Middle frontal gyrus (tissue), 1 donor: ENCODE measurements around the gene FOXC2.
"Not testable (repeated sequence)": the region's sequence is repeated elsewhere in the genome, so short reads cannot be mapped to it uniquely, and the experiment has no call there.

Experiments
- DNase-seq: peaks from one replicate; pipeline ENCODE4 v3.0.0-alpha.2; 2015; ENCODE audit warnings: low spot score; ENCODE audit errors: extremely low spot score

FOXC2 gene

GRCh38 chr16:86587955-86588354, 21.3 kb downstream of the FOXC2 start:
- not testable (repeated sequence) for DNase-seq

DNA sequence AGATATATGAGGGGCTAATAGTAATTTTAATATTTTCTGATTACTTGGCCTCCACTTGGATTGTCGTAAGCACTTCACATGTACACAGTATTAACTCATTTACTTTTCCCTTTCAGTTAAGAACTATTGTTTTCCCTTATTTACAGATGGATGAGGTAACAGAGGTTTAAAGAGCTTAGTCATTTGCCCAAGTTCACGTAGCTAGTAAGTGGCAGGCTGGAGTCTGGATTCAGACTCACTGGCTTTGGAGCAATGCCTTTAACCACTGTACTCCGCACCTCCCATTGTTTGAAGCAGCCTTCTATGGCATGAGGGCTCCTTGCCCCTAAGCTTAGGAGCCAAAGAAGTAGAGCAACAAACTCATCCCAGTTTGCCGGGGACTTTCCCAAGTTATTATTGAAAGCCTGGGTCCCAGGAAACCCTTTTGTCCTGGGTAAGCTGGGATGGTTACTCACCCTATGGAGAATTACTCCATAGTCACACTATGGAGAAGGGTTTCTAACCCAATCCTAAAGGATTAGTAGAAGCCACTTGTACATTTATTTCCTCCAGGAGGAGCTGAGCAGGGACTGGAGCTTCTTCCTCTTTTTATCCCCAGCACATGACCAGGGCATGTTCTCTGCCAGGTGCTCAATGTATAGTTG, 24.0 kb downstream of the FOXC2 start:
- no peak for DNase-seq

DNA sequence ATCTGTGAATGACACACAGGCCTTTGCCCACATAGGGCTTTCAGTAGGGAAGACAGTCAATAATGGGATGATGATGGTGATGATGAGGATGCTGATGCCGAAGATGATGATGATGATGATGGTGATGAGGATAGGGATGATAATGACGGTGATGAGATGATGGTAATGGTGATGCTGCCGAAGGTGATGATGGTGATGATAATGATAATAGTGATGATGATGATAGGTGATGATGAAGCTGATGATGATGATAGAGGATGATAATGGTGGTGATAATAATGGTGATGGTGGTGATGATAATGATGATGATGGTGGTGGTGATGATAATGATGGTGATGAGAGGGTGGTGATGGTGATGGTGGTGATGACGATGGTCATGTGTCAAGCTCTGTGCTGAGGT, 24.6 kb downstream of the FOXC2 start:
- no peak for DNase-seq

- no peak for DNase-seq
Measured at GRCh38 chr16:86593913-86594620, 27.4 kb downstream of the FOXC2 start.

- DNase-seq = no peak
Measured at GRCh38 chr16:86594721-86595120, 28.1 kb downstream of the FOXC2 start.

DNA sequence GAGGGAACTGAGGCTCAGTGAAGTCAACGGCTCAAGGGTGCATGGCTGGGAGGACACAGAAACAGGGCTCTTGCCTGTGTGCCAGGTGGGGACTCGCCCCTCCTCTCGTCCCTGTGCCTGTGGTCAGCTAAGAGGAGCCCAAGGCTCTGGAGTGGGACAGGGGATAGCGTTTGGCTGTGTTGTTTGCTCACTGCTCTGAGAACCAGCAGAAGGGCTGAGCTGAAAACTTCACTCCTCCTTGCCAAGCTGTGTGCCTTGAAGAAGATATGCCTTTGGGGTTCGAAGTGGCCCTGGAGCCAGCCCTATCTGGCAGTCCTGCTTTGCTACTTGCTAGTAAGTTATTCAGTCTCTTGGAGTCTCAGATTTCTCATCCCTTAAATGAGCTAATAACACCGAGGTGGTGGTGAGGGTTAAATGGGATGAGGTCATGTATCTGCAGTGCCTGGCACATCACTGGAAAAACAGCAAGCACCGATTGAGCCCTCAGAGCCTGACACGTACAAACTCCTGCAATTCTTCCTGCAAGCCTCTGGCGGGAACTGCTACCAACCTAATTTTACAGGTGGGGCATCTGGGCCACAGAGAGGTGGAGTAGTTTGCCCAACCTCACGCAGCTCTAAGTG, 29.5 kb downstream of the FOXC2 start:
- no peak for DNase-seq

- no peak for DNase-seq
Measured at GRCh38 chr16:86597126-86597879, 30.7 kb downstream of the FOXC2 start.

GRCh38 chr16:86597880-86598606, 31.4 kb downstream of the FOXC2 start:
- no peak for DNase-seq

DNA sequence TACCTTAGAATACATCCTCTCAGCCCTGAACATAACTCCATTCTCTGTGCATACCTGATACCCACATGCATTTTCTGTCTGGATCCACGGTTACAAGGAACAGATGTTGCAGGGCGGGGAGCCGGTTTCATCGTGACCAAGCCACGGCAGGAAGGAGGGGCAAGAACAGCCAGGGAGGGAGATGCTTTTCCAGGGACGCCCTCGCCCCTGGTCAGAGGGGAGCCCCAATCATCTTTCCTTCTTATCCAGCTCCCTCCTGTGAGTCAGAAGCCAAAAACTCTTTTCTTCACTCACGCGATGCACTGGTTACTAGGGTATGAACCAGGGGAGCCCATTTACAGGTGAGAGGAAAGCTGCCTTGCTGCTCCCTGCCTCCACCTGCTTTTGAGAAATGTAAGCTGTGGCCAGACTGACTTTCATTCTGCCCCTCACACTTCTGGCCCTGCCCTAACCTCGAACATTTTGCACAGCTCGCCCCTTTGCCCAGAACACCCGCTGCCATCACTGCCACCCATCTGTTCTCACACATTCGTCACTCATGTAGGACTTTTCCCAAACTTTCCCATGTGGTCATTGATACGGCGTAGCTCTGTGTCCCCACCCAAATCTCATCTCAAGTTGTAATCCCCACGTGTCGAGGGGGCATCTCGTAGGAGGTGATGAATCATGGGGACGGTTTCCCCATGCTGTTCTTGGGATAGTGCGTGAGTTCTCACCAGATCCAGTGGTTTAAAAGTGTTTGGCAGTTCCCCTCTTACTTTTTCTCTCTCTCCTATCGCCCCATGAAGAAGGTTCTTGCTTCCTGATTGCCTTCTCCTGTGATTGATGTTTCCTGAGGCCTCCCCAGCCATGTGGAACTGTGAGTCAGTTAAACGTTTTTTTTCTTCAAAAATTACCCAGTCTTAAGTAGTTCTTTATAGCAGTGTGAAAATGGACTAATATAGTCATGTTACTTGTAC, 32.3 kb downstream of the FOXC2 start:
- no peak for DNase-seq

- DNase-seq = no peak
Measured at GRCh38 chr16:86601356-86601755, 34.7 kb downstream of the FOXC2 start.

DNA sequence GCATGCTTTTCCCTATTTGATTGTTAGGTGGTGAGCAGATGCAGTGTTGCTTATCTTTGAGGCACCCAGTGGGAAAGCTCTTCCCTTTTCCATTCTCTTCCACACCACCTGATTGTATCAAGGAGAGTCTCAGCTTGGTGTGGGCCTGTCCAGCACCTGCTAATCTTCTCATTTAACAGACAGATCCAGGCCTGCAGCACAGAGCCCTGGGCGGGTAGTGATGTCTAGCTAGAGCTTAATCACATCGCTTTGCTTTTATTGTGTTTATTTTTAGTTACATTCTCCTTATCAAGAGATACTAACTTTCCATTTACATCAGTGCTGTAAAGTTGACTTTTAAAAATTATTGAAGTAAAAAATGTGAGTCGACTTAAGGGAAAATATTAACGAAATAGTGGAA, 35.9 kb downstream of the FOXC2 start:
- DNase-seq = no peak

GRCh38 chr16:86604436-86605193, 38.0 kb downstream of the FOXC2 start:
- no peak for DNase-seq

DNA sequence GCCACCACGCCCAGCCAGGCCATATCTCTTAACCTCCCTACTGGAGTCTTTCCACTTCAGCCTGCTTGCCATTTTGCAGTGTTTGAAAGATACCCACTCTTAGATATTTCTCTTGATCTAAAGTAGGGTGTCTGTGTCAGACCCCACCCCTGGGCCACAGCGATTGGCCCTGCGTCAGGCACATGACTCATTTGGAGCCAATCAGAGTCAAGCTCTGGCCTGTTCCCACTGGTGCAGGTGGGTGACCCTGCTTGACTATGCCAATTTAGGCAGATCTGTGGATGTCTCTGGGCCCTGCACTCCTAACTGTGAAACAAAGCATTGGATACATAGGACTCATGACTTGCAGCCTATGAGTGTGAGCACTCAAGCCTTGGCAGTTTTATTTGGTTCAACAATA, 39.3 kb downstream of the FOXC2 start:
- no peak for DNase-seq

- DNase-seq = no peak
Measured at GRCh38 chr16:86608301-86608747, 41.7 kb downstream of the FOXC2 start.

GRCh38 chr16:86609115-86609514, 42.5 kb downstream of the FOXC2 start:
- DNase-seq = no peak

DNA sequence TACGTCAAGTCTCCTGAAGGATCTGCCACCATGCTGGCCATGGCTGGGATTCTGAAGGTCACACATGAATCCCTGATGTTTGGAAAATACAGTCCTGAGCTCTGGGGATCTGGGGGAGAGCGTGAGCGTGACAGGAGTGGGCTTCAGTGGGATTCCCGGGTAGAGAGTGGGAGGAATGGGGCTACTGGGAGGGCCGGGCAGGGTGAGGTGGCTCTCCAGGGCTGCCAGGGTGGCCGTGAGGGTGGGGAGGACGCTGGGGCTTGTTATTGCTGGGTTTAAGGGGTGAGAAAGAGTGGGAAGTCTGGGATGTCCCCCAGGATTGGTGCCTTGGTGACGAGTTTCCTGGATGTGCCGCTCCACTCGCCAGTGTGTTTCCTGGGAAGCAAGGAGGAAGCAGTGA, 43.0 kb downstream of the FOXC2 start:
- no peak for DNase-seq

- no peak for DNase-seq
Measured at GRCh38 chr16:86610779-86611524, 44.3 kb downstream of the FOXC2 start.

GRCh38 chr16:86611525-86611855, 44.9 kb downstream of the FOXC2 start:
- DNase-seq = no peak

DNA sequence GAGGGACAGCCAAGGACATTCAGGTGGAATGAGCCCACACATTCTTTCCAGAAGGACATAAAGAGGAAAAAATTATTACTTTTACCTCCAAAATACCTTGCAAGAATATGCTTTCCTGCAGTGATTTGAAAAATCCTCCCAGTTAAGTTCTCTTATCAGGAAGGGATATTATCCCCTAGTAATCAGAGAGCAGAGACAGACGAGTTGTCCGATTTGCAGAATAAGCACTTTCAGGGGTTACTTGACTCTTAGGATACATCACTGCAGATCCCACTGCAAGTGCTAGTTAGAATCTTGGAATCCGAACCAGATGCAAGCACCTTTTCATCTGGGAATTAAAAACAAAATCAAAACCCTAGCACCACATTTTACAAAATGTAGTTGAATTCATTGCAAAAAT, 45.3 kb downstream of the FOXC2 start:
- DNase-seq = no peak
